ENCODE results near the gene PSMG4.

The PSMG4 gene, protein sequence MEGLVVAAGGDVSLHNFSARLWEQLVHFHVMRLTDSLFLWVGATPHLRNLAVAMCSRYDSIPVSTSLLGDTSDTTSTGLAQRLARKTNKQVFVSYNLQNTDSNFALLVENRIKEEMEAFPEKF

DNA sequence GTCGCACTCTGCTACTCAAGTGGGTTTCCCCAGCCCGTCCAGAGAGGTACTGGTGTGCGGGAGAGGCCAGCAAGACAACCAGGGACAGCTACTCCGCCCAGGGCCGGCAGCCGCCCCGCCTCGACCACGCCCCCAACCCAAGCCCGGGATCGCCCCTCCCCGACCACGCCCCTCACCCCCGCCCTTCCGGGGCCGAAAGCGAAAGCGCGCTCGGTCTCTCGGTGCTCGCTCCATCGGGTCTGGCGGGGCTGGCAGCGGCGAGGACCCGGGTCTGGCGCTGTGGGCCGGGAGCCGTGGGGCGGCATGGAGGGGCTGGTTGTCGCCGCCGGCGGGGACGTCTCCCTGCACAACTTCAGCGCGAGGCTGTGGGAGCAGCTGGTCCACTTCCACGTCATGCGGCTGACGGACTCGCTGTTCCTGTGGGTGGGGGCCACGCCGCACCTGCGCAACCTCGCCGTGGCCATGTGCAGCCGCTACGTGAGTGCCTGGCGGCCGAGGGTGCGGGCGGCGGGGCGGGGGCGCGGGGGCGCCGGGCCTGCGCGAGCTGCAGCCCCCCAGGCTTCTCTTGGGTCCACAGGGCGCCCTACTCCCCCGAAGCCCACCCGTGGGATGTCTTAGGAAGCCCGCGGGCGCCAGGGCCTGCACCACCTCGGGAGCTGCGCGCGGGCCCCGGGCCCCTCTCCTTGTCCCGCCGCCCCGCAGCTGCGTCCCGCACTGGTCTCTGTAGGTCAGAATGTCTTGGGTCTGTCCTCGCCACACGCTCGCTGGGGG lies at the start of gene PSMG4:
Gene PSMG4, plus strand, starts transcription at position 228 of the 771 bp plus-strand sequence. Its CDS starts 76 bp downstream, at position 304.
- DNase-seq (ENCODE audit: extremely low read depth, low read depth): peak; percentile 43
- peak within 1 kb of the TSS; percentile 92 for H3K4me3 ChIP-seq (replicated peaks; ENCODE audit: low read depth, low read length)
- TF ChIP-seq, protein P1, sequence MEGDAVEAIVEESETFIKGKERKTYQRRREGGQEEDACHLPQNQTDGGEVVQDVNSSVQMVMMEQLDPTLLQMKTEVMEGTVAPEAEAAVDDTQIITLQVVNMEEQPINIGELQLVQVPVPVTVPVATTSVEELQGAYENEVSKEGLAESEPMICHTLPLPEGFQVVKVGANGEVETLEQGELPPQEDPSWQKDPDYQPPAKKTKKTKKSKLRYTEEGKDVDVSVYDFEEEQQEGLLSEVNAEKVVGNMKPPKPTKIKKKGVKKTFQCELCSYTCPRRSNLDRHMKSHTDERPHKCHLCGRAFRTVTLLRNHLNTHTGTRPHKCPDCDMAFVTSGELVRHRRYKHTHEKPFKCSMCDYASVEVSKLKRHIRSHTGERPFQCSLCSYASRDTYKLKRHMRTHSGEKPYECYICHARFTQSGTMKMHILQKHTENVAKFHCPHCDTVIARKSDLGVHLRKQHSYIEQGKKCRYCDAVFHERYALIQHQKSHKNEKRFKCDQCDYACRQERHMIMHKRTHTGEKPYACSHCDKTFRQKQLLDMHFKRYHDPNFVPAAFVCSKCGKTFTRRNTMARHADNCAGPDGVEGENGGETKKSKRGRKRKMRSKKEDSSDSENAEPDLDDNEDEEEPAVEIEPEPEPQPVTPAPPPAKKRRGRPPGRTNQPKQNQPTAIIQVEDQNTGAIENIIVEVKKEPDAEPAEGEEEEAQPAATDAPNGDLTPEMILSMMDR (IDR thresholded peaks at IDR 0.05; ENCODE audit: low read depth, low read length, missing control alignments): no peak

DNA sequence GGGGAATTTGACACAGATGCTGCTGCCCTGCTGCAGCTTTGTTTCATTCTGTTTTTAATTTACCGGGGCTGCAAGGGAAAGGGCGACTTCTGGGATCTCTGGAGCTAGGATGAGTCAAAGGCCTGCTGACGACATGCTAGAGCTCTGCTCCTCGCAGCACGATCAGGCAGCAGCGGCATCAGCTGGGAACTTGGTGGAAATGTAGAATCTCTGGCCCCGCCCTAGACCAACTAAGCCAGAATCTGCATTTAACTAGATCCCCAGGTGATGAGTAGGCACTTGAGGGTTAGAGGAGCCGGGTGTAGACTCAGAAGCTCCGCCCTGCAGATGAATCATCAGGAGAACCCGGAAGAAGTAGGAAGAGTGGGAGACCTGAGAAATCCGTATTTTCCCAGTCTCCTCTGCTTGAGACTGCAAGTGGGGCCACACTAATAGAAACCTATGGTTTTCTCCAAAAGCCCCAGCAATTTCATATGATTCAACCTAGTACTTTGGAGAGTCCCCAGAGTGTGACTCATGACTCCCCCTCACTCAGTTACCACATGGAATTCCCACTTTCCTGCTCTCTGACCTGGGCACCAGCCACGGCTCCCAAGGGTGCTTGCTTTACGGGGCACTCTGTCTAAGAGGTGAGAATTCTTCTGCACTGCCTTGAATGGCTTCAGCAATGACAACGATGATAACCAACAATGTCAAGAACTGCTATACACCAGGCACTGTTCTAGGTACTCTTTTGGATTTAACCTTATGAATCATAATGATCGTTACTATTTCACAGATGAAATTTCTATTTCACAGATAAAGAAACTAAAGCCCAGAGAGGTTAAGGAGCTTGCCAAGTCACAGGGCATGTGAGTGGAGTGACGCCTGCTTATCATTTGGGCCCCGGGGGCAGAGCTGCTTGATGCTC lies 49.4 kb upstream of the PSMG4 start:
- TF ChIP-seq, protein P1 (IDR thresholded peaks at IDR 0.05; ENCODE audit: low read depth, low read length, missing control alignments): no peak
- H3K4me3 ChIP-seq (replicated peaks; ENCODE audit: low read depth, low read length): peak overlapping the region; percentile 6; the same call in 1 of the 2 replicates
- DNase-seq (ENCODE audit: extremely low read depth, low read depth): peak; percentile 99

DNA sequence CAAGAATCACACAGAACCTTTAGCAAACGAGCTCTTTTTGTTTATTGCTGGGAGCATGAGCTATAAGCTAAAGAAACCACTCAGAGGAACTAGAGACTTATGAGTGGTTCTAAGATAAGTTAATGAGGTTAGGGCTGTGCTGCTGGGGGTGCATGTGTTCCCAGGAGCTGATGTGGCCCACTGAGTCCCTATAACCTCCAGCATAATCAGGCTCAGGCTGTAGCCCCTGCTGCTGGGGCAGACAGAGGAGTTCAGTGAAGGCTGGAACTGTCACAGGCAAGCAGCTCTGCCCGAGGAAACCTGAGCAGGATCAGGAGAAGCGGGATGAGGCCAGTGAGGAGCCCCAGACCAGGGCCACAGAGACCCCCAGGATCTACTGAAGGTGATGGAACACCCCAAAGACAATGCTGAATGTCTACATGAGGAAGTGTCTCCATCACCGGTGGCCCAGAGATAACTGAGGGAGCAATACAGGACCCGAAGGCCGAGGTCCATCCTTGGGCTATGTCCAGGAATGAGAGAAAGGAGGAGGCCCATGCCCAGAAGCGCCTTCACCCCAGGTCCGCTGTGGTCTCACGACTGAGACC lies 48.6 kb upstream of the PSMG4 start:
- no peak overlapping the region for H3K4me3 ChIP-seq (replicated peaks; ENCODE audit: low read depth, low read length)
- TF ChIP-seq, protein P1 (IDR thresholded peaks at IDR 0.05; ENCODE audit: low read depth, low read length, missing control alignments): no peak
- DNase-seq (ENCODE audit: extremely low read depth, low read depth): no peak

DNA sequence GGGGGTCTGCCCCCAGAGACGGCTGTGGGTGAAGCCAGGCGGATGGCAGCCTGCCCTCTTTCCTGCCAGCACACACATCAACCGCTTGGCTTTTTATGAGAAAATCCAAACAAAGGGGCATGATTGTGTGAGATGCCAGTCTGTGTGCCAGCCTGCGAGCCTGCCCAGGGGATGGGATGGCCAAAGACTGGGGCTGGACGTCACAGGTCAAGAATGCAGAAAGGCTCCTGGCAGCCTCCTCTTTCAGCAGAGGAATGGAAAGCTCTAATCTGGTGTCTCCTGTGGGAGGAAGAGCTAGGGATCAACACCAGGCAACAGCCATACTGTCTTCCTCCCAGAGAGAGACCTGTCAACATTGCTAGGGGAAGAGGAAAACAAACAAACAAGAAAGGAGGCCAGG lies 47.1 kb upstream of the PSMG4 start:
- no peak for DNase-seq (ENCODE audit: extremely low read depth, low read depth)
- H3K4me3 ChIP-seq (replicated peaks; ENCODE audit: low read depth, low read length): no peak overlapping the region
- TF ChIP-seq, protein P1 (IDR thresholded peaks at IDR 0.05; ENCODE audit: low read depth, low read length, missing control alignments): no peak

DNA sequence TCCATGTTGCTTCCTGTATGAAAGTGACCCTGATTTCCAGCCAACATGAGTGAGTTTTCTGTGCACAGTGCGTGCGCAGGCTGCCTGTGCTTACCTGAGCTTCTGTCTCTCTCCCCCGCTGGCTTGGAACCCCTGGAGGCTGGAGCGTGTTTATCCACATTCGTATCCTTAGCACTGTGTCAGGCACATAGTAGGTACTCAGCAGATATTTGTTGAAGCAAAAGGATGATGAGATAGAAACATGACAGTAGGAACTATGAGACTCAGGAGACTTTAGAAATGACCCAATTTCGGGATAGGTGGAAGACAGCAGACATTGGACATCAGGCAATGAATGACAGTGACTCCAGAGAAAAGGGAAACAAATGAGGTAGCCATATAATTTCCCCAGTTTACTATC lies 46.5 kb upstream of the PSMG4 start:
- no peak overlapping the region for H3K4me3 ChIP-seq (replicated peaks; ENCODE audit: low read depth, low read length)
- TF ChIP-seq, protein P1 (IDR thresholded peaks at IDR 0.05; ENCODE audit: low read depth, low read length, missing control alignments): no peak
- DNase-seq (ENCODE audit: extremely low read depth, low read depth): no peak

DNA sequence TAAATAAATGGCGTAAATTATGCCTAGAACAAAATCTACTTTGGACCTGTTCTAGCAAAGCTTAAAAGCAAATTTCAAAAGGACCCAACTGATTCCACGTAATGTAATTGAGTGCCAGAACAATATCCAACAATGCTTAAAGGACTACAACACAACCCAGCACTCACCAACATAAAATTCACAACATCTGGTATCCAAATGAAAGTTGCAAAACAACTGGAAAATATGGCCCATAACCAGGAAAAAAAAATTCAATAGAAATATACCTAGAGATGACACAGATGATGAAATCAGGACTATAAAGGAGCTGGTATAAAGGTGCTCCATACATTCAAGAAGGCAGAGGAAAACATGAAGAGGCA lies 45.4 kb upstream of the PSMG4 start:
- H3K4me3 ChIP-seq (replicated peaks; ENCODE audit: low read depth, low read length): no peak overlapping the region
- DNase-seq (ENCODE audit: extremely low read depth, low read depth): no peak
- TF ChIP-seq, protein P1 (IDR thresholded peaks at IDR 0.05; ENCODE audit: low read depth, low read length, missing control alignments): no peak
